OCI-LY3 (cell line): ENCODE data around the gene EPN2.

ENCODE experiments used
- EZH2phosphoT487 ChIP-seq: fragments of 200-600 bp; shearing (Covaris generic); IDR thresholded peaks from 2 replicates; pipeline ENCODE4 v1.6.1; 2018; ENCODE audit warnings: antibody characterized with exemption, mixed run types, low read depth
- TF ChIP-seq, protein P1 (sequence below): fragments of 200-600, 300-600 bp; sonication (generic); IDR thresholded peaks from 2 replicates; pipeline ENCODE4 v1.5.1; 2014; ENCODE audit warnings: antibody characterized with exemption, low read length, low read depth

DNA sequence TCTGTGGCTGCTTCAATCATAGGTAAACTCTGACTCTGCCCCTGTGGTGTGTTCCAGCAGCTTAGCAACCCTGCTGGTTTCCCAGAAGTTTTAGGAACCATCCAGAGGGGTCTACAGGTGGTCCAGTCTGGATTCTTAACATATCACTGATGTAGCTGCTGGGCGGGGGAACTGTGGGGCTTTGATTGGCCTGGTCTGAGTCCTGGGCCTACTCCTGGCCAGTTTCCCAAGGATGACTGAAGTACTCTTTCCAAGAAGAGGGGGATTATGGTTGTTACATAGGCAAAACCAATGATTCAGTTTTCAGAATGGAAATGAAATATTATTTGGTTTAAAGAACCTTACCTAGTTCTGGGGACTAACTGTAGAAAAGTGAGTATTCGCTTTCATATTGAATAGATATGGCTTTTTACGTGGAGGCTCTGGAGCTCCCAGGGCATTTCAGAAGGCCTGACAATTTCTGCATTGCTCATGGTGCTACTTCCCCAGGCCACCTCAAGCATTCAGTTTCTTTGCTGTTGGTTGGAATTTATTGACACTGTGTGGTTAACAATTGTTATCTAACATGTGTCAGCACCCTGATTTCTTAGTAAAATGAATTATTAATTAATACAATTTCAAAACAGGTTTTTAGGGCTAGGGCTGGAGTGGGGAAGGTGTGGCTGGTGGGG is 38.4 kb downstream of the EPN2 start:
- TF ChIP-seq, protein P1, sequence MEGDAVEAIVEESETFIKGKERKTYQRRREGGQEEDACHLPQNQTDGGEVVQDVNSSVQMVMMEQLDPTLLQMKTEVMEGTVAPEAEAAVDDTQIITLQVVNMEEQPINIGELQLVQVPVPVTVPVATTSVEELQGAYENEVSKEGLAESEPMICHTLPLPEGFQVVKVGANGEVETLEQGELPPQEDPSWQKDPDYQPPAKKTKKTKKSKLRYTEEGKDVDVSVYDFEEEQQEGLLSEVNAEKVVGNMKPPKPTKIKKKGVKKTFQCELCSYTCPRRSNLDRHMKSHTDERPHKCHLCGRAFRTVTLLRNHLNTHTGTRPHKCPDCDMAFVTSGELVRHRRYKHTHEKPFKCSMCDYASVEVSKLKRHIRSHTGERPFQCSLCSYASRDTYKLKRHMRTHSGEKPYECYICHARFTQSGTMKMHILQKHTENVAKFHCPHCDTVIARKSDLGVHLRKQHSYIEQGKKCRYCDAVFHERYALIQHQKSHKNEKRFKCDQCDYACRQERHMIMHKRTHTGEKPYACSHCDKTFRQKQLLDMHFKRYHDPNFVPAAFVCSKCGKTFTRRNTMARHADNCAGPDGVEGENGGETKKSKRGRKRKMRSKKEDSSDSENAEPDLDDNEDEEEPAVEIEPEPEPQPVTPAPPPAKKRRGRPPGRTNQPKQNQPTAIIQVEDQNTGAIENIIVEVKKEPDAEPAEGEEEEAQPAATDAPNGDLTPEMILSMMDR = no peak
- TF ChIP-seq EZH2phosphoT487 = no peak
